ENCODE data around the gene RHEBL1.

RHEBL1 gene

GRCh38 chr12:49052451-49053208 is 17.1 kb downstream of the RHEBL1 start:
- DNase-seq = no peak

DNA sequence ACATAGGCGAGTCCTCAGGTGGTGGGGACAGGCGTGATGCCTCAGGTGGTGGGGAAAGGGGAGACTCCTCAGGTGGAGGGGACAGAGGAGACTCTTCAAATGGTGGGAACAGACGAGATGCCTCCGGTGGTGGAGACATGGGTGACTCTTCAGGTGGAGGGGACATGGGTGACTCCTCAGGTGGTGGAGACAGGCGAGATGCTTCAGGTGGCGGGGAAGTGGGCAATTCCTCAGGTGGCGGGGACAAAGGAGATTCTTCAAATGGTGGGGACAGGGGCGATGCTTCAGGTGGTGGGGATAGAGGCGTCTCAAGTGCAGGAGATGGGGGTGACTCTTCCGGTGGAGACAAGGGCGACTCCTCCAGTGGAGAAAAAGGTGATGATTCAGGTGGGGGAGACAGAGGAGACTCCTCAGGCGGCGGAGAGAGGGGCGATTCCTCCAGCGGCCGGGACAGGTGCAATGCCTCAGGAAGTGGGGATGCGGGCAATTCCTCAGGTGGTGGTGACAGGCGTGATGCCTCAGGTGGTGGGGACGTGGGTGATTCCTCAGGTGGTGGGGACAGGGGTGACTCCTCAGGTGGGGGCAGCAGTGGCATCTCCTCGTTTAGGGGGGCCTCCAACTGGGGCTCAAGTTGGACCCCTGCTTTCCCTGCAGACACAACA is 17.9 kb downstream of the RHEBL1 start:
- DNase-seq = no peak

GRCh38 chr12:49051373-49051764 is 18.4 kb downstream of the RHEBL1 start:
- DNase-seq = no peak

- no peak for DNase-seq
These were observed 19.0 kb downstream of the RHEBL1 start for GRCh38 chr12:49050507-49051372.

GRCh38 chr12:49049566-49050224 is 20.1 kb downstream of the RHEBL1 start:
- no peak for DNase-seq

DNA sequence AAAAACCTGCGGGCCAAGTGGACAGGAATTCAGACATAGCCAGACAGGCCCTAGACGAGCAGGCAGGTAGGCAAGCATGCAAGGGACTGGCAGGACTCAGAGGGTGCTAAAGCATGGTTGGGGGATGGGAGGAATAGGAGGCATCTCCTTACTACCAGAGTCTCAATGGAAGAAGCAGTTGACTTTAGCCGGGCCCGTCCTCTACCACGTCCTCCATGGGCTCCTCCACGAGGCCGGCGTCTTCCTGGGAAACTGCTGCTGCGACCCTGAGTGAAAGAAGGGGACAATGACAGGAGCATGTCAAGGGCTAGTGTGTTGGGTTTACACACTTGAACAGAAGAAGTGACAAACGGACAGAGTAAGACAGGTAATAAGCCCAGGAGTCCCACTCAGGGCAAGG is 20.8 kb downstream of the RHEBL1 start:
- DNase-seq = no peak

GRCh38 chr12:49046129-49046895 is 23.5 kb downstream of the RHEBL1 start:
- no peak for DNase-seq

DNA sequence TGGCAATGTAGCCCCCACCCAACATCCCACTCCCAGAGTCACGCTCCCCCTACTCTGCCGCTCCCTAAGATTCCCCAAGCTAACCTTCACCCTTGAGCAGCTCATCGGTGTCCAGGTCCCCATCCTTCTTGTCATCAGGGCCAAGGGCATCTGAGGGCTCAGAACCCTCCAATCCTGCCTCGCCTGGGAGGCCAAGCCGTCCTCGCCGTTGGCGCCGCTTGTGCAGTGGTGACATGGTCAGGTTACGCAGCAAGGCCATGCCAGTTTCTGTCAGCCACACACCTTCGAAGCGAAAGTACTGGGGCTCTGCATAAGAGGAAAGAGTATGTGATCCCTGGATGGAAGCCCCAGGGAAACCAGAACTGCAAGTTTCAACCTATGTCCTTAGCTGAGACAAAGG is 25.1 kb downstream of the RHEBL1 start:
- DNase-seq = no peak

- DNase-seq = no peak
These were observed 25.9 kb downstream of the RHEBL1 start for GRCh38 chr12:49043856-49044258.

DNA sequence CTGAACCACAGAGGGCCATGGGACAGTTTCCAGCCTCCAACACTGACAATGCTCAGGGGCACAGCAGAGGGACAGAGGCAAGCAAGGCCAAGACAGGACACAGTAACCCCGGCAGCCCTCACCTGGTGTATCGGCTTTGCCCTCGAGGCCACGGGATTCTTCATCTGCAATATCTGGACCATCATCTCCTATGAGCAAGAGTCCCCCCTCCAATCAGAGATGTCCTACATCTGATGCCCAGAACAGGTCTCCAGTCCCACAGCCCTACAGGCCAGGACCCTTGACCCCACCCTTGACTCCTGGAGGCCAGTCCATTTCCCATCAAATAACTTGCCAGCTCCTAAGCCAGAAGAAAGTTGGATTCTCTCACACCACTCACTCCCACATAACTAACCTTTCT is 26.5 kb downstream of the RHEBL1 start:
- DNase-seq = no peak

- DNase-seq = no peak
These were observed 27.8 kb downstream of the RHEBL1 start for GRCh38 chr12:49041881-49042484.

- DNase-seq = no peak
These were observed 28.5 kb downstream of the RHEBL1 start for GRCh38 chr12:49041036-49041880.

DNA sequence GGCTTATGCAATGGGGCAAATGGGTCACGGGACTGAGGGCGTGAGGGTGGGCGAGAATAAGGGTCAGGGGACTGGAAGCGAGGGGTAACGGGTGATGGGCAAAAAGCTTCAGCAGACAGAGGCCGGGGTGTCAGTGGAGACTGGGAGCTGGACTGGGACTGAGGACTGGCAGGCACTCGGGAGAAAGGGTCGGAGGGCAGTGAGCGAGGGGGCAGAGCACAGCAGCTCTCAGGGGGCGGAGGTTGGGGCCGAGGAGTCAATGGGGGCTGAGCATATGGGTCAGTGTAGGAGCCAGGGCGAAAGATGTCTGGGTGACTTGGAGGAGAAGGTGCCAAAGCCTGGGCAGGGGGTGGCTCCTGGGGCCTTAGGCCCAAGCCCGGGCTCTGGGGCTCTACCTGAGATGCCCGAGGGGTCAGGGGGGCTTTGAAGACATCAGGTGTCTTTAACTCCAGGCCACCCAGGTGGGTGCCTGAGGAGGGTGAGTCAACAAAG is 29.4 kb downstream of the RHEBL1 start:
- DNase-seq = no peak

DNA sequence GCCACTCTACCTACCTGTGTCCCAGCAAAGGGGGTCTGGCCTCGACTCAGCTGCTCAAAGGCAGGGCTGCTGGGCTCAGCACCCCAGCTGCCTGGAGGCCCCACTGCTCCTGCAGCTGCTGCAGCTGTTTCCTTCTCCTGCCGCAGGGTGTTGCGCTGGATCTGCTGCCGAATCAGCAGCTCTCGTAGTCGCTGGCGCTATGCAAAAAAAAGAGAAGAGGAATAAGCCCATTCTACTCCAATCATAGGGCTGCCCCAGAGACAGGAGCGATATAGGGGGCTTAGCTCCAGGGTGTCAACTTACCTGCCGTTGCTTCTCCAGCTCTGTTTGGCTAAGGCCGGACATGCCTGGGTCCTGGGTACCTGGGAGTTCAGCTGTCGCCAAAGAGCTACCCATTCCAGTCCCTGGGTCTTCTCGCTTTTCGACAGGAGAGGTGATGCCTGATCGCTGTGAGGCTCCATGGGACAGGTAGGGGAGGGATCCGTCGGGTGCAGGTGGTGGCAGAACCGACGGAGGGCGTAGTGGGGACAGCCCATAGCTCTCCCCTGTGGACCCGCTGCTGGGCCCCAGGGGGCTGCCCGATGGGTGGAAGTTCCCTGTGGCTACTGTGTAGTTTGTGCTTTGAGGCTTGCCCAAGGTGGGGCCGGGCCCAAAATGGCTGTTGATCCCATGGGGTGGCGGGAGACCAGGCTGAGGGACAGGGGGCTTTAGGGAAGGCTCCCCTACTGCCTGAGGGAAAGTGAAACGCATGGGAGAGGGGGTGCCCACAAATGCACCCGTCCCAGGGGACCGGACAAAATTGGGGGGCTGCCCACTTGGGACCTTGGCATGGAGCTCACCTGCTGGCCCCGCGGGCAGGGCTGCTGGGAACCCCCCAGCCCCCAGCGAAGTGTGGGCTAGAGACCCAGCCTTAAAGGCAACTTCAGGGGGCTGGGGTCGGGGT is 30.1 kb downstream of the RHEBL1 start:
- no peak for DNase-seq

GRCh38 chr12:49038291-49038955 is 31.4 kb downstream of the RHEBL1 start:
- no peak for DNase-seq

DNA sequence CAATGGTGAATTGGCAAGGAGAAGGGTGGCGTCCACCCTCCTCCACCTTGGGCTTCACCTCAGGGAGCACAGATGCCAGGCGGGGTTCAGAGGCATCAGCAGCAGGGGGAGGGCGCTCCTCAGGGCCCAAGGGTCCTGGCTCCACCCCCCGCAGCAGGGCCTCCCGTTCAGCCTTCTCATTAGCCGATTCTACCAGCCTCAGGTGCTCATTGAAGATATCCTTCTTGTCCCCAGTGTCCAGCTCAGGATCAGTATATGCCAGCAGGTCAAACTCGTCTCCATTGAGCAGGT is 31.9 kb downstream of the RHEBL1 start:
- no peak for DNase-seq

DNA sequence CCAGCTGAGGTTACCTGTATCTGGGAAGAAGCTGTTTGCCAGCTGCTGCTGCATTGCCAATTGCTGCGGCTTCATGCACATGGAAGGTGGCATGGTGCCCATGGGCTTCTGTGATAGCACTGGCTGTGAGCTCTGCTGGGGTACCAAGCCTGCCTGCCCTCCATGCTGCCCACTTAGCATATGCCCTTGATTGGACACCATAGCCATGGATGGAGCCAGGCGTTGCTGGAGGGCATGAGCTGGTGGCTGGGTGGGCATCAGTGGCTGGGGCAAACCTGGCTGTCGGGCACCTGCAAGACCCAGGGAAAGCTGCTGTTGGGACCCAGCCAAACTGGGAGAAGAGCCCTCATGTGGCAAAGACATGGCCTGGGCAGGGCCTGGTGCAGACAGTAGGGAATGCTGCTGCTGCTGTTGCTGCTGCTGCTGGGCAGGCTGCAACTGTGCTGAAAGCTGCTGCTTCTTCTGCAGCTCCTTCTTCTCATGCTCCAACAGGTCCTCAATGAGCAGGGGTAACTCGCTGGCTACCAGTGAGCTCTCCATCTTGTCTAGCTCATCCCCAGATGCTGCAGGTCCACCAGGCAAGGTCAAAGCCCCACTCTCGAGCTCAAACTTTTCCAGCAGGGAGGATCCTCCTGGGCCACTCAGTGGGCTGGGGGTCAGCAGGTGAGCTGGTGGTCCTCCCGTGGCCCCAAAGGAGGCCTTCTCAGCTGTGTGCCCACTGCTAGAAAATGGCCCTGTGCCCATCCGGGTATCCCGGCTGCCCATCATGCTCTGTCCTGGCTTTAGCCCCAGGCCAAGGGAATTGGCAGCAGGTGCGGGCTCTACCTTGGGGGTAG is 32.5 kb downstream of the RHEBL1 start:
- DNase-seq = no peak

- no peak for DNase-seq
These were observed 33.8 kb downstream of the RHEBL1 start for GRCh38 chr12:49036029-49036428.

Data from NCI-H1092 treated with DMSO at 0.1 percent for 48 hours (cell line).